H9 (cell line): ENCODE data around the gene TXNDC9. TPM values are rescaled to one million over a fixed set of nuclear protein-coding genes. Genes with fewer than 3 reads are reported as not detected.
"Not testable (repeated sequence)": the region's sequence is repeated elsewhere in the genome, so short reads cannot be mapped to it uniquely, and the experiment has no call there.

ENCODE experiments used
- DNase-seq: peaks from one replicate; pipeline ENCODE4 v3.0.0-alpha.2; 2017
- H2AFZ ChIP-seq: one replicate; pipeline ENCODE4 v1.6.1; 2013; ENCODE audit warnings: mild to moderate bottlenecking, low read length, control low read depth, moderate library complexity
- H2AK5ac ChIP-seq: 2 replicates; pipeline ENCODE4 v1.6.1; 2013; ENCODE audit warnings: low read length, control low read depth, mixed read lengths; ENCODE audit not compliant: insufficient read length
- H2BK120ac ChIP-seq: one replicate; pipeline ENCODE4 v1.6.1; 2013; ENCODE audit warnings: low read depth, mild to moderate bottlenecking, low read length, control low read depth, inconsistent platforms; ENCODE audit not compliant: poor library complexity, severe bottlenecking
- H2BK12ac ChIP-seq: 2 replicates; pipeline ENCODE4 v1.6.1; 2013; ENCODE audit warnings: low read length, control low read depth, mixed read lengths, low read depth; ENCODE audit not compliant: insufficient read length
- H2BK15ac ChIP-seq: 2 replicates; pipeline ENCODE4 v1.6.1; 2013; ENCODE audit warnings: low read depth, low read length, control low read depth
- H2BK20ac ChIP-seq: one replicate; pipeline ENCODE4 v1.6.1; 2013; ENCODE audit warnings: low read depth, mild to moderate bottlenecking, low read length, control low read depth, inconsistent platforms; ENCODE audit not compliant: poor library complexity, severe bottlenecking
- H2BK5ac ChIP-seq: 2 replicates; pipeline ENCODE4 v1.6.1; 2013; ENCODE audit warnings: low read length, control low read depth, mixed read lengths; ENCODE audit not compliant: insufficient read length
- H3K14ac ChIP-seq: 2 replicates; pipeline ENCODE4 v1.6.1; 2013; ENCODE audit warnings: low read length, control low read depth; ENCODE audit not compliant: insufficient read depth
- H3K18ac ChIP-seq: 2 replicates; pipeline ENCODE4 v1.6.1; 2013; ENCODE audit warnings: low read depth, mild to moderate bottlenecking, mixed read lengths, low read length, control low read depth; ENCODE audit not compliant: insufficient read length
- H3K23ac ChIP-seq: 2 replicates; pipeline ENCODE4 v1.6.1; 2013; ENCODE audit warnings: low read length, control low read depth, mixed read lengths, low read depth; ENCODE audit not compliant: insufficient read length
- H3K23me2 ChIP-seq: 2 replicates; pipeline ENCODE4 v1.6.1; 2013; ENCODE audit warnings: low read depth, mild to moderate bottlenecking, mixed read lengths, low read length, control low read depth; ENCODE audit not compliant: insufficient read length, poor library complexity, severe bottlenecking
- H3K27ac ChIP-seq: 2 replicates; pipeline ENCODE4 v1.5.1; 2013; ENCODE audit warnings: low read length, control low read depth, mixed read lengths, low read depth; ENCODE audit not compliant: insufficient read length
- H3K27me3 ChIP-seq: 2 replicates; pipeline ENCODE4 v1.6.1; 2013; ENCODE audit warnings: low read length, control low read depth, inconsistent platforms; ENCODE audit not compliant: insufficient read depth
- H3K4ac ChIP-seq: 2 replicates; pipeline ENCODE4 v1.6.1; 2013; ENCODE audit warnings: low read depth, mild to moderate bottlenecking, control low read depth, inconsistent platforms, low read length, moderate library complexity
- H3K4me1 ChIP-seq: 2 replicates; pipeline ENCODE4 v1.6.1; 2013; ENCODE audit warnings: low read length, control low read depth, inconsistent platforms; ENCODE audit not compliant: insufficient read depth
- H3K4me2 ChIP-seq: 2 replicates; pipeline ENCODE4 v1.6.1; 2013; ENCODE audit warnings: low read length, control low read depth, mixed read lengths; ENCODE audit not compliant: insufficient read length, insufficient read depth
- H3K56ac ChIP-seq: 2 replicates; pipeline ENCODE4 v1.6.1; 2013; ENCODE audit warnings: low read depth, mild to moderate bottlenecking, mixed read lengths, low read length, control low read depth; ENCODE audit not compliant: insufficient read length
- H3K79me1 ChIP-seq: 2 replicates; pipeline ENCODE4 v1.6.1; 2013; ENCODE audit warnings: low read depth, mild to moderate bottlenecking, moderate library complexity, low read length, control low read depth, inconsistent platforms; ENCODE audit not compliant: insufficient read depth, poor library complexity, severe bottlenecking
- H3K79me2 ChIP-seq: 2 replicates; pipeline ENCODE4 v1.6.1; 2013; ENCODE audit warnings: low read length, control low read depth, inconsistent platforms; ENCODE audit not compliant: insufficient read depth
- H3K9ac ChIP-seq: 2 replicates; pipeline ENCODE4 v1.6.1; 2013; ENCODE audit warnings: low read length, control low read depth, mixed read lengths; ENCODE audit not compliant: insufficient read length; ENCODE audit errors: extremely low read depth
- H3K9me3 ChIP-seq: one replicate; pipeline ENCODE4 v1.6.1; 2013; ENCODE audit warnings: low read depth, low read length, inconsistent platforms; ENCODE audit not compliant: control insufficient read depth
- H3T11ph ChIP-seq: one replicate; pipeline ENCODE4 v1.6.1; 2013; ENCODE audit warnings: mild to moderate bottlenecking, low read length, control low read depth, inconsistent platforms
- H4K20me1 ChIP-seq: one replicate; pipeline ENCODE4 v1.6.1; 2013; ENCODE audit not compliant: control insufficient read depth, insufficient read length, insufficient read depth
- H4K5ac ChIP-seq: 2 replicates; pipeline ENCODE4 v1.6.1; 2013; ENCODE audit warnings: low read depth, mild to moderate bottlenecking, mixed read lengths, low read length, control low read depth; ENCODE audit not compliant: insufficient read length
- H4K8ac ChIP-seq: replicated peaks from 2 replicates; pipeline ENCODE4 v1.6.1; 2013; ENCODE audit warnings: low read length, control low read depth, mixed read lengths, low read depth; ENCODE audit not compliant: insufficient read length
- H4K91ac ChIP-seq: 2 replicates; pipeline ENCODE4 v1.6.1; 2013; ENCODE audit warnings: low read depth, mild to moderate bottlenecking, moderate library complexity, mixed read lengths, low read length, control low read depth; ENCODE audit not compliant: insufficient read length
- H3K27ac Mint-ChIP-seq, 3 experiments: 2 replicates in 2 of 3; 3 replicates in 1 of 3; pipeline ENCODE4 v1.8.0; 2020 to 2021; ENCODE audit warnings: mixed read lengths in 3 of 3, mild to moderate bottlenecking in 1 of 3, moderate library complexity in 1 of 3
- H3K27me3 Mint-ChIP-seq: 2 replicates; pipeline ENCODE4 v1.8.0; 2021; ENCODE audit warnings: low read depth, mild to moderate bottlenecking, moderate library complexity, mixed read lengths
- H3K36me3 Mint-ChIP-seq, 3 experiments: 2 replicates in 2 of 3; 3 replicates in 1 of 3; pipeline ENCODE4 v1.8.0; 2020 to 2021; ENCODE audit warnings: low read depth in 3 of 3, mixed read lengths in 3 of 3; ENCODE audit not compliant: insufficient read depth in 1 of 3
- H3K4me1 Mint-ChIP-seq, 2 experiments: 2 replicates each; pipeline ENCODE4 v1.8.0; 2020; ENCODE audit warnings: mixed read lengths in 2 of 2
- H3K4me3 Mint-ChIP-seq, 2 experiments: 2 replicates in 1 of 2; 3 replicates in 1 of 2; pipeline ENCODE4 v1.8.0; 2020 to 2021; ENCODE audit warnings: mild to moderate bottlenecking in 2 of 2, mixed read lengths in 2 of 2, moderate library complexity in 1 of 2
- H3K9me3 Mint-ChIP-seq, 2 experiments: 2 replicates in 1 of 2; 3 replicates in 1 of 2; pipeline ENCODE4 v1.8.0; 2020; ENCODE audit warnings: mild to moderate bottlenecking in 2 of 2, mixed read lengths in 2 of 2, moderate library complexity in 1 of 2
- CTCF ChIP-seq: fragments of 200-600 bp; sonication (generic); conservative IDR thresholded peaks from 3 replicates; pipeline ENCODE4 v1.8.0; 2021; ENCODE audit warnings: antibody characterized with exemption, mild to moderate bottlenecking
- WGBS: extraction: QIAGEN DNeasy Blood & Tissue Kit; methylation state at CpG from one replicate; pipeline ENCODE4 v1.1.7; 2013; ENCODE audit warnings: missing lambda C conversion rate, low lambda C conversion rate, mixed read lengths; ENCODE audit not compliant: insufficient read length; ENCODE audit errors: extremely low coverage; 5-methylcytosine and 5-hydroxymethylcytosine counted together
- total RNA-seq: library from RNA; stranded (reverse); gene quantifications from 2 replicates; pipeline ENCODE4 v1.2.1, GENCODE V29; 2021

The TXNDC9 gene
- total RNA-seq, 1 experiment from 2014 or later = 37.7 TPM

DNA sequence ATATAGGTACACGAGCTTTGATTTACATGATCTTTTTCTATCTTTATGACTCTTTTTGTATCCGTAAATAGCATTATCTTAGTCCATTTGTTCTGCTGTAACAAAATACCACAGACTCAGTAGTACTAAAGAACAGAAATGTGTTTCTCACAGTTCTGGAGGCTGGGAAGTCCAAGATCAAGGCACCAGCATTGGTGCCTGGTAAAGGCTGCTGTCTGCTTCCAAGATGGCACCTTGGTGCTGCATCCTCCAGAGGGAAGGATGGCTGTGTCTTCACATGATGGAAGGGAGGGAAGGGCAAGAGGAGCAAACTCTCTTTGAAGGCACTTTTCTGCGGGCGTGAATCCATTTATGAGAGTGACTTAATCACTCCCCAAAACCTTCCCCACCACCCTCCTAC lies 37.0 kb upstream of the TXNDC9 start:
- Histone ChIP-seq H3K56ac (no peak overlapping the region), H2BK20ac (no peak overlapping the region), H2BK15ac (no peak overlapping the region), H3K9me3 (no peaks in the 10 kb centered on the region), H3K4ac (no peak overlapping the region), H3K79me2 (no peaks in the 10 kb centered on the region), H3K18ac (no peak overlapping the region), H3K79me1 (no peaks in the 10 kb centered on the region), H4K91ac (no peak overlapping the region), H3K4me2 (no peak overlapping the region), H3K9ac (no peak overlapping the region), H4K20me1 (no peaks in the 10 kb centered on the region), H2BK5ac (no peak overlapping the region), H3K23ac (no peak overlapping the region), H2AK5ac (no peak overlapping the region), H3K23me2 (no peaks in the 10 kb centered on the region), H3K27me3 (no peaks in the 10 kb centered on the region), H4K8ac (no peak overlapping the region), H3K14ac (no peak overlapping the region), H2BK12ac (no peak overlapping the region), H2AFZ (no peak overlapping the region), H4K5ac (no peak overlapping the region), H2BK120ac (no peak overlapping the region), H3K4me1 (no peaks in the 10 kb centered on the region), H3T11ph (no peak overlapping the region), H3K27ac (no peak overlapping the region)
- Mint-ChIP-seq H3K4me1 (no peaks in the 10 kb centered on the region), H3K4me3 (no peak overlapping the region), H3K9me3 (peaks cover 2 to 10% of the 10 kb centered on the region in 2 experiments; a peak in 3 of 5 replicates), H3K36me3 (peaks cover 48 to 91% (median 82%) of the 10 kb centered on the region in 3 experiments), H3K27me3 (no peaks in the 10 kb centered on the region), H3K27ac (peak overlapping the region in 2 of 3 experiments; percentile 6 to 49; a peak in 2 of 7 replicates)
- DNase-seq = no peak
- TF ChIP-seq CTCF = no peak
- WGBS = no CpG with 5 or more reads among the region's 4 CpGs

DNA sequence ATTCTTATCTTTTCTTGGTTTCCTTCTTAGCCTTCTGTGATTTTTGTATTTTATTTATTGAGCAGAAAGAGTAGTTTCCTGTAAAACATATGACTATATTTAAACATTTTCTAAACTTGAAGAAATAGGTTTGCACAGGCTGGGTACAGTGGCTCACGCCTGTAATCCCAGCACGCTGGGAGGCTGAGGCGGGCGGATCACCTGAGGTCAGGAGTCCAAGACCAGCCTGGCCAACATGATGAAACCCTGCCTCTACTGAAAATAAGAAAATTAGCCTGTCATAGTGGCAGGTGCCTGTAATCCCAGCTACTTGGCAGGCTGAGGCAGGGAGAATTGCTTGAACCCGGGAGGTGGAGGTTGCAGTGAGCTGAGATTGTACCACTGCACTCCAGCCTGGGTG lies 32.7 kb upstream of the TXNDC9 start:
- H3K4ac ChIP-seq, H3K4me3 Mint-ChIP-seq, H2BK20ac ChIP-seq, H4K20me1 ChIP-seq, H3T11ph ChIP-seq, H3K23me2 ChIP-seq, H3K18ac ChIP-seq, H3K79me2 ChIP-seq, H2AK5ac ChIP-seq, H2BK15ac ChIP-seq, H3K27me3 Mint-ChIP-seq, H2BK5ac ChIP-seq, H3K4me1 ChIP-seq, H3K27ac Mint-ChIP-seq, DNase-seq, H3K4me2 ChIP-seq, H3K9me3 ChIP-seq, H3K79me1 ChIP-seq, H2AFZ ChIP-seq, H2BK120ac ChIP-seq, H3K27me3 ChIP-seq, H3K4me1 Mint-ChIP-seq, H2BK12ac ChIP-seq, H3K27ac ChIP-seq, H4K5ac ChIP-seq, H3K9ac ChIP-seq, H4K8ac ChIP-seq, H4K91ac ChIP-seq, H3K23ac ChIP-seq, H3K56ac ChIP-seq, H3K14ac ChIP-seq, H3K9me3 Mint-ChIP-seq: not testable (repeated sequence)
- no CpG with 5 or more reads among the region's 5 CpGs for WGBS
- peaks cover 43 to 88% (median 81%) of the 10 kb centered on the region in 3 experiments for H3K36me3 Mint-ChIP-seq
